Activated T-helper 1 cell treated with Interleukin-2 at 50 U/mL for 16 hours (primary cell): ENCODE data around the gene VTI1A.

ENCODE experiments used
- DNase-seq: peaks from one replicate; pipeline ENCODE4 v3.0.0-alpha.2; 2020; ENCODE audit warnings: low read depth

The VTI1A gene

DNA sequence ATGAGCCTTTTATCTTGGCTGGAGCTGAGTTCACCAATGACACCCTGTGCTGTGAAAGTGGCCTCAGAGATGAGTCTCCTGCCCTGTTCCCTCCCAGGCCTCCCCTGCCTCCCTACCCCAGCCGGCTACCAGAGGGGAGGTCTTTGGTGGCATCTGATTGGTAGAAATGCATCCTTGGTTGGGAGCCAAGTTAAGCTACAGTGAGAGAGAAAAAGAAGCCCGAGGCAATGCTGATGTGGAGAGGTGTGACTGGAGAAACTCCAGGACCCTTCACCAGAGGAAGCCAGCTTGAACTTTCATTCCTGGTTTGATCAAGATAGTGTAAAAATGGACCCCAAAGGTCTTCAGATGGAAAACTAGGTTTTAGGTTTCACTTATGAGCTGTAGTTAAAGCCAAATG, 311.9 kb downstream of the VTI1A start:
- DNase-seq: no peak

- DNase-seq: no peak
Observed at GRCh38 chr10:112759496-112759895, 312.5 kb downstream of the VTI1A start.

DNA sequence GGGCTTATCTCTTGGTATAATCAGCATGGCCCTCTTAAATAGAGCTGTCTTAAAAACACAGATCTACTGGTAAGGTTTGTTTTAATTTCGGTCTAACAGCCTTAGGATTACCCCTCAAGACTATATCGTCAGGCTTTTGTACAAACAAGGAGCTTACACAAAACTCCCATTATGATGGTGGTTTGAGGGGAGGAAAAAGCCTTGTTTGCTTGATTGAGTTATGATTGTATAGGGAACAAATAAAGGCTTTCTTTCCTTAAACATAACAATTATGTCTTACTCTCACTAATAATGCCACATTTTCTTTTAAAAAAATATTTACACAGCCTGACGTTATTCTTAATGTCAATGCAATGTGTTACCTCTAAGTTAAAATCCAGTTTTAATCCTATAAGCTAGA, 314.2 kb downstream of the VTI1A start:
- DNase-seq: no peak

DNA sequence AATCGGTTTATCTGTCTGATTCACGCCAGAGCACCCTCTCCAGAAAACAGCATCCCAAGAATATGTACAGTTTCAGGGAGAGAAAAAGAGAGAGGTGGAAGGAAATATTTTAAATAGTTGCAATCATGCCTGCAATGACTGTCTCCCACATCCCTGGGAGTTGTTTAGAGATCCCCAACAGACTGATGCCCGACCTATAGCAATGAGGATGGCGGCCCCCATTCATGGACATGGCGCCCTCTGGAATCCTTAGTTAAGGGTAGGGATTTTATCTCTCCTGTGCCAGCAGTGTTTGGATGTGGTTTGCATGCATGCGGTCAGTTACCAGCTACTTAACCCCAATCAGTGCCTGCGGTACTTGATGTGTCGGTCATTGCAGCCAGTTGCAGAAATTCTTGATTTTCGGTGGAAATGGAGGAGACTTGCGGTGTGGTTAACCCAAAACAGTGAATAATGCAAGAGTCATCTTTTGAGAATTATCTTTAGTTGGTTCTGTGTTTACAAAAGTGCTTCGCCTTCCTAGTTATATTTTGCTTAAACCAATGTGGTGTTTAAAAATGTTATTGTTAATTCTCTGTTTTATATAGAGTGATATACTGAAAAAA, 317.0 kb downstream of the VTI1A start:
- no peak for DNase-seq

GRCh38 chr10:112765717-112766235, 318.8 kb downstream of the VTI1A start:
- no peak for DNase-seq

DNA sequence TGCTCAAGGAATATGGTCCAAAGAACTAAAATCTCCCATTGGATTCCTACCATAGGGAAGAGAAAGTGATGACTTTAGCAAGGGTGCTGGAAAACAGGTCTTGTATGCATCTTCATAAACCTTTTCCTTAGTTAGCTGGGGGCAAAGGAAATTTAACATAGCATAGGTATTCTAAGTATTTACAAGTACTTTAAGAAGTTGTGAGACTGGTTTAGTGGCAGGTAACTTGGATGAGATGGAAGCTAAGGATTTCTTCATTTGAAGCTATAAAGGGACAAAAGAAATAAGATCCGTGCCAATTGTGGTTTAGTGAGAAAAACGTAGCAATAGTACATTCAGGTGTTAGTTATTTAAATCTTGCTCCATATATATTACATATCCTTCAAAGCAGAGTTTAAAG, 319.6 kb downstream of the VTI1A start:
- DNase-seq: no peak

DNA sequence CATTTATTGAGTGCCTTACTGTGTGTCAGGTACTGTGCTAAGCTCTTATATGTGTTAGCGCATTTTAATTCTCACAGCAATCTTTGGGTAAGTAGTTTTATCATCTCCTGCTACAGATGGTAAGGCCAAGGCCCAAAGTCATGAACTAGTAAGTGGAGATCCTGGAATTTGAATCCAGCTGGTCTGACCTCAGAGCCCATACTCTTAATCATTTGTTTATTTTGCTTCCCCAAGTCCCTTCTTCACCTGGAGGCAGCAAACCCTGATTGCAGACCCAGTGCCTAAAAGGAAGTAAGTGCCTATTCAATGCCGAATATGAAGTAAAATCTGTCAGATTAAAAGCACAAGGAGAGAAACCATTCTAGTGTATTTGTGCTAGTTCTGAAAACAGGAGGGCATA, 320.1 kb downstream of the VTI1A start:
- DNase-seq: no peak

GRCh38 chr10:112768121-112768520, 321.1 kb downstream of the VTI1A start:
- DNase-seq: no peak

GRCh38 chr10:112769081-112769480, 322.1 kb downstream of the VTI1A start:
- DNase-seq: no peak

DNA sequence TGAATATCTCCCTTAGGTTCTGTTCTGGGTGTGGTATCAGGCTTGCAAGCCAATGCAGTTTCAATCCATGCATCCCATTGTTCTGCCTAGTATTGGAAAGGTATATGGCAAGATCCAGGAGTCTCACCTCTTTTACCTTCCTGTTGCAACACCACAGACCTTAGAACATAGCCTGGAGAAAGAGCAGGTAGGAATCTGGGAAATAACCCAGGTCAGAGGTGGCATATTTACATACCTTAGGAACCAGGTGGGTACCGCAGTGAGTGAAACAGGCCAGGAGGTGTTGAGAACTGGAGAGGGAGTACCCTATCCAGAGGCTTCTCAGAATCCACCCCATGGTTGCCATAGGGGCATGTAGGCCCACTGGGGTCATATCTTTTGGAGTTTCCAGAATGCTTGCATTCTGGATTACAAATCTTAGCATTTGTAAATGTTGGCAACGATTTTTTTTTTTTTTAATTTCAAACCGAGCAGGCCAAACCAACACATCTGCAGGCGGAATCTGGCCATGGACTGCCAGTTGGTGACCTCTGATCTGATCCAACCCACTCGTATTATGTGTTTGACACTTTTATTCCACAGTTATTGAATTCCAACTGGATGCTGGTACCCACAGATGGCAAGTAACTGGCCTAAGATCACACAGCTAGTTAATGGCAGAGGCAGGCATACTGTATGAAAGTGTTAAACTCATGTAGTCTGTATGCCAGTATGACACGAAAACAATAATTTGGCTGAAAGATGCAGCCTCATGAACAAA, 322.8 kb downstream of the VTI1A start:
- DNase-seq: no peak

DNA sequence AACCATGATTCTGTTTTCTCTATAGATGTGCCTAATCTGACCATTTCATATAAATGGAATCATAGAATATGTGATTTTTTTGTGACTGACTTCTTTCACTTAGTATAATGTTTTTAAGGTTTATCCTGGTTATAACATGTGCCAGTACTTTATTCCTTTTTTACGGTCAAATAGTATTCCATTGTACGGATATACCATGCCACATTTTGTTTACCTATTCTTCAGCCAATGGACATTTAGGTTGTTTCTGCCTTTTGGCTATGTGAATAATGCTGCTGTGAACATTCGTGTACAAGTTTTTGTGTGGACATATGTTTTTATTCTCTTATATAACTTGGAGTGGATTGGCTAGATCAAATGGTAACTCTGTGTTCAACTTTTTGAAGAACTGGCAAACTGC, 324.7 kb downstream of the VTI1A start:
- no peak for DNase-seq

GRCh38 chr10:112773783-112774182, 326.8 kb downstream of the VTI1A start:
- DNase-seq: no peak

DNA sequence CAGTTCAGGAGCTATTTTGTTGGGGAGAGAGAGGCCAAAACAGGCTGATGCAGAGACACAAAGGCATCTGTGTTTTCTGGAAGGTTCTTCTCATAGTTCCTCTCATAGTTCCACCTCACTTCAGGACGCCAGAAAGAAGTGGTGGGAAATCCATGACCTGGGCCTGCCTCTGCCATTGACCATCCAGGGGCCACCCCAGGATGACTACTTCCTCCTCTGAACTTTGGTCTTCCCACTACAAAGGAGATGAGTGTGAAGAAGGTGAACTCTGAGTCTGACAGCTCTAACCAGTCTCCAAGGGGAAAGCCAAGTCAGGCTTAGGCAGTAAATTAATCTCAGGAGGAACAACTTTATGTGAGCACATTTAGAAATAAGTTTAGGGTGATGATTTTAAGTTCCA, 327.2 kb downstream of the VTI1A start:
- no peak for DNase-seq

GRCh38 chr10:112774798-112775197, 327.8 kb downstream of the VTI1A start:
- DNase-seq: no peak

DNA sequence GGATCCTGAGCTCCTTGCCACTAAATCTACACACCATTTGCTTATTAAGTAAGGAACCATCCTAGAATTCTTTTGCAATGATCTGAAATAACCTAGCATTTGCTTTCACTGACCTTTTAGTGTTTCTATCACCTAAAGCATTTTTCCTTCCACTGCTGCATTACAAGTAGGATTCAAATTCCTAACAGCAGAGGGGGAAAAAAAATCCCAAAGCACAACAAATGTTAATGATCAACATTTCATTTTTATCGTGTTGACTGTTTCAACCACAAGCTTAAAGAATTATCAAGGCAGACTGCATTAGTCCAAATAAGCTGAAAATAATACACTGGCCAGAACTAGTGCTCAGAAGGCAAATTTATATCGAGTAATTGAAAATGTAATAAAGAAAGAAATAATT, 328.4 kb downstream of the VTI1A start:
- DNase-seq: no peak

DNA sequence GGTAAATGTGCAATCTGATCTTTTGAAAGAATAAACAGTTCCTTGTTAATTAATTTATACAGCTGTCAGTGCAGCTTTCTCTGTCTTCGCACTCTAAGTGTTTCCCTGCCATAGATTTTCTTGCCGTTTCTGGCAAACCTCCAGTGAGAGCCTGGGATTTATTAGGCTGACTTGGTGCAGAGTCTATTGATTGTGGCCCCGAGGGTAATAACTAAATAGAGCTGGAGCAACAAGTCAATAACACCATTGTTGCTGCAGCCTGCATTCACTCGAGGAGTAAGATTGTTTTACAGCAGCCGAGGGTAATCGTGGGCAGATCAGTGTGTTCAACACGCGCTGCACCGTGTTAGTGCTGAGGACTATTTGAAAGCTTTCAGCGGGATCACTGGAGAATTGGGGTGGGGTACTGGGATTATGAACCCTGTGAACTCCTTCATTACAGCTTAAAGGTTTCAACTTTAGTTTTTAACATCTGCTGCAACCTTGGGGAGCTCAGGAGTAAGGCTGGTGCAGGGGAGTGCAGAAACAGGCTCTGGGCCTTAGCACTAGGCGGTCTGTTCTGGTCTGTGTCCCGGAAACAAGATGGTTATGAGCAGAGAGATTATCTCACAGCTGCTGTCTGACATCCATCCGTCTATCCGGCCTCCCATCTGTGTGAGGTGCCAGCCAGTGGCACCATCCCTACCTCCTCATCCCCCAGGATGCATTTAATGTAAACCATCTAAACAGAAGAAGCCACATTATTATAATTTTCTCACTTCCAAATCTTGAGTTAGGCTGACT, 329.1 kb downstream of the VTI1A start:
- no peak for DNase-seq

- no peak for DNase-seq
Observed at GRCh38 chr10:112778579-112778978, 331.6 kb downstream of the VTI1A start.

DNA sequence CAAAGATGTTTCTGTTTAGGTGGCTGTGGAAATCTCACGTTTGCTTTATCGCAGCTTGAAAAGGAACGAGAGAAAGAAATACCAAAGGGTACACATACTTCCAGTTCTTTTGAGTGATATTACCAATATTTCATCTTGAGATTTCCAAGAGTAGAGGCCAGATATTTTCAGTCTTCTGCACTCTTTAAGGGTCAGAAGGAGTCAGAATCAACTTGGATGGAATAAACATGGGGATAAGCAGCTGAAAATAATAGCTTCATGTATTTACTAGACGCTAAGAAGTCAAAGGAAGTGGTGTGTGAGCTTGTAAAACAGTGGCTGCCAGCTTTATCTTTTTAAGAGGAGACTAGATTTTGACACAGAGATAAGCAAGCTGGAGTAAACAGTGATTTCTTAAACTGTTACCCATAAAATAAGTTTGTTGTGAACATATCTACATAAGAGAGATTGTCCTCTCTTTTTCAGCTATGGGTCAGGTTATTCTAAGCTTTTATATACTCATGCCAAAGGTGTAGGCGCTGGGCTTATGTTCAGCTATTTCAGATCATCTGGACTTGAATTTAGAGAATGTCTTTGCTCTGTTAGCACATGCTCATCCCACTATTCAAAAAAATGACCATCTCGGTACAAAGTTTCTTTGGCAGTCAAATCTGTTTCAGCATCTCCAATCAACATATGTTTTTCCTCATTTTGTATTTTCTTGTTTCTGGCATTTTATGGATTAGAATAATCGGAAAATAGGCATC, 332.2 kb downstream of the VTI1A start:
- no peak for DNase-seq

- DNase-seq: no peak
Observed at GRCh38 chr10:112782200-112782907, 335.3 kb downstream of the VTI1A start.

DNA sequence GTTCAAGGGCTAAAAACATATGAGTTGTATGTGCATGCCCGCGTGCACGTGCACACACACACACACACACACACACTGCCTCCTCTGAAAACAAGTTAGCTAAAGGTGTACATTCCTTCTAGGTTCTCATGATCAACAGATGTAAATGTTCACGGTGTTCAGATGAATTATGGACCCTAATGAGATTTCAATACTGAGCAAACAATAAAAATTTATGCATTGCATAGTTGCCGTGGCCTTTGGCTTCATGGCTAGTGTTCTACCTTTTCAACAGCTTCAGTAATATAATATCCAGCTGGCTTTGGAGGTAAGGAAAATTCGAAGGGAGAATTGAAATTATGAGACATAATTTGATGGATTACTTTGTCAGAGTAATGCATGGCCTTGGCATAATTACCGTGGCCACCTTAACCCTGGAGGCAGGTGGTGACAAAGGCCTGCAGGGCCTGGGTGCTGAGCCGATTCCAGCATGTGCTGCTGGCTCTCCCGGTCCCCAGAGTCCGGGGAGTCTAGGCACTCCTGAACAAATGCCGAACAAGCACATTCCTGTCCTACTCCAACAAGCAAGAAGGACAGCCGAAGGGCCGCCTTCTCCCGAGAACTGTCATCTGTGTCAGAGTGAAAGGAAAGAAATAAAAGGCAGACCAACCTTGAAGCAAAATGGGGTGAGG, 336.5 kb downstream of the VTI1A start:
- no peak for DNase-seq

DNA sequence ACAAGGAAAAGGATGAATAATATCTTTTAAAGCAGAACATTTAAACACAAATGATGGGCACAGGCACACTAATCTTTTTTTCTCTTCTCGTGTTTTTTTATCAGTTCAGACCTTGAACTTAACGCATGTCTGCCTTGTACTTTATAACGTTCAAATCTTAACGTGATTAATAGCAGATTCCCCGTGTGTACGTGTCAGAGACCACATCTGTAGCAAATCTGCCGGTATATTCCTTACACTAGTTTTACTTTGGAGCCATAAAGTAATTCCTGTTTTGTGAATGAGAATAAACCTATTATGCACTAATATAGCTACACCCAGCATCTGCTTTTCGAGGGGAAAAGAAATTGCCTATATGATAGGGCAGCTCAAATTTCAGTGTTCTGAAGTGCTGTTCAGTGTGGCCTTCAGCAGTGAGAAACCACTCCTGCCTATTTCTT, 337.0 kb downstream of the VTI1A start:
- no peak for DNase-seq
